ENCODE measurements around the gene TSPAN17.

The TSPAN17 gene

GRCh38 chr5:176673651-176674583 is 26.6 kb downstream of the TSPAN17 start:
- TF ChIP-seq RAD21 (IDR thresholded peaks at IDR 0.05; ENCODE audit: low read depth) (no peak), TAF1 (IDR thresholded peaks at IDR 0.05; ENCODE audit: low read depth) (no peak), EGR1 (IDR thresholded peaks at IDR 0.05) (no peak), FOXM1 (IDR thresholded peaks at IDR 0.05; ENCODE audit: borderline replicate concordance, low read depth) (no peak), ZBTB7A (IDR thresholded peaks at IDR 0.05; ENCODE audit: low read depth) (no peak), YY1 (IDR thresholded peaks at IDR 0.05; ENCODE audit: low read depth) (no peak), TEAD4 (IDR thresholded peaks at IDR 0.05) (no peak), USF1 (IDR thresholded peaks at IDR 0.05) (no peak), EP300 (IDR thresholded peaks at IDR 0.05; ENCODE audit: borderline replicate concordance) (no peak)

- TF ChIP-seq EP300 (IDR thresholded peaks at IDR 0.05; ENCODE audit: borderline replicate concordance) (no peak), ZBTB7A (IDR thresholded peaks at IDR 0.05; ENCODE audit: low read depth) (no peak), RAD21 (IDR thresholded peaks at IDR 0.05; ENCODE audit: low read depth) (no peak), FOXM1 (IDR thresholded peaks at IDR 0.05; ENCODE audit: borderline replicate concordance, low read depth) (no peak), NFIC (IDR thresholded peaks at IDR 0.05) (no peak), MAX (IDR thresholded peaks at IDR 0.05) (no peak), USF1 (IDR thresholded peaks at IDR 0.05) (no peak), CEBPB (IDR thresholded peaks at IDR 0.05) (no peak), TAF1 (IDR thresholded peaks at IDR 0.05; ENCODE audit: low read depth) (no peak), YY1 (IDR thresholded peaks at IDR 0.05; ENCODE audit: low read depth) (no peak), EGR1 (IDR thresholded peaks at IDR 0.05) (no peak), REST (IDR thresholded peaks at IDR 0.05; ENCODE audit: low read depth) (no peak), CREB1 (IDR thresholded peaks at IDR 0.05; ENCODE audit: low read depth) (no peak), TEAD4 (IDR thresholded peaks at IDR 0.05) (no peak), TCF12 (IDR thresholded peaks at IDR 0.05; ENCODE audit: low read depth) (no peak)
These were observed 27.5 kb downstream of the TSPAN17 start for GRCh38 chr5:176674799-176675198.

GRCh38 chr5:176675676-176676360 is 28.5 kb downstream of the TSPAN17 start:
- TF ChIP-seq CREB1 (IDR thresholded peaks at IDR 0.05; ENCODE audit: low read depth) = no peak
- no peak for TF ChIP-seq TAF1 (IDR thresholded peaks at IDR 0.05; ENCODE audit: low read depth)
- no peak for TF ChIP-seq TCF12 (IDR thresholded peaks at IDR 0.05; ENCODE audit: low read depth)
- TF ChIP-seq RAD21 (IDR thresholded peaks at IDR 0.05; ENCODE audit: low read depth) = 0 out of 2 replicates have a peak, but pooled peaks have one; percentile 17
- TF ChIP-seq TEAD4 (IDR thresholded peaks at IDR 0.05) = peak; percentile 86
- no peak for TF ChIP-seq FOXM1 (IDR thresholded peaks at IDR 0.05; ENCODE audit: borderline replicate concordance, low read depth)

- TF ChIP-seq RAD21 (IDR thresholded peaks at IDR 0.05; ENCODE audit: low read depth) = no peak
- no peak for TF ChIP-seq USF1 (IDR thresholded peaks at IDR 0.05)
- TF ChIP-seq YY1 (IDR thresholded peaks at IDR 0.05; ENCODE audit: low read depth) = no peak
- TF ChIP-seq CREB1 (IDR thresholded peaks at IDR 0.05; ENCODE audit: low read depth) = no peak
- TF ChIP-seq TEAD4 (IDR thresholded peaks at IDR 0.05) = no peak
- TF ChIP-seq CEBPB (IDR thresholded peaks at IDR 0.05) = no peak
- no peak for TF ChIP-seq REST (IDR thresholded peaks at IDR 0.05; ENCODE audit: low read depth)
- TF ChIP-seq MAX (IDR thresholded peaks at IDR 0.05) = no peak
- TF ChIP-seq EGR1 (IDR thresholded peaks at IDR 0.05) = no peak
- no peak for TF ChIP-seq EP300 (IDR thresholded peaks at IDR 0.05; ENCODE audit: borderline replicate concordance)
These were observed 29.1 kb downstream of the TSPAN17 start for GRCh38 chr5:176676361-176676824.

All from Ishikawa (cell line).